SJCRH30 (cell line): Measurements from ENCODE around the gene TGOLN2. TPM values are rescaled to one million over a fixed set of nuclear protein-coding genes. Genes with fewer than 3 reads are reported as not detected.
"Not testable (repeated sequence)": the region's sequence is repeated elsewhere in the genome, so short reads cannot be mapped to it uniquely, and the experiment has no call there.

ENCODE experiments used
- DNase-seq, 2 experiments: peaks; one replicate each; pipeline ENCODE4 v3.0.0-alpha.2; 2015 to 2020
- H3K27ac ChIP-seq: fragments of 250-450 bp; sonication (Bioruptor Pico); 2 replicates; pipeline ENCODE4 v1.5.1; 2020; ENCODE audit warnings: mild to moderate bottlenecking, moderate library complexity
- H3K27me3 ChIP-seq: fragments of 250-450 bp; sonication (Bioruptor Pico); 2 replicates; pipeline ENCODE4 v1.5.1; 2020; ENCODE audit warnings: mild to moderate bottlenecking, moderate library complexity
- H3K36me3 ChIP-seq: fragments of 250-450 bp; sonication (Bioruptor Pico); 2 replicates; pipeline ENCODE4 v1.5.1; 2020; ENCODE audit warnings: mild to moderate bottlenecking, moderate library complexity
- H3K4me1 ChIP-seq: fragments of 250-450 bp; sonication (Bioruptor Pico); 2 replicates; pipeline ENCODE4 v1.5.1; 2020; ENCODE audit warnings: mild to moderate bottlenecking, moderate library complexity
- H3K4me3 ChIP-seq: fragments of 250-450 bp; sonication (Bioruptor Pico); 2 replicates; pipeline ENCODE4 v1.5.1; 2020; ENCODE audit warnings: mild to moderate bottlenecking, moderate library complexity
- H3K9me3 ChIP-seq: fragments of 250-450 bp; sonication (Bioruptor Pico); replicated peaks from 2 replicates; pipeline ENCODE4 v1.5.1; 2020; ENCODE audit warnings: mild to moderate bottlenecking, moderate library complexity
- total RNA-seq: library from RNA; depleted of rRNA; stranded (reverse); fragments of >200 nt; shearing (Covaris generic); gene quantifications from 2 replicates; pipeline ENCODE4 v1.2.3, GENCODE V29; 2014

TGOLN2 gene
- total RNA-seq, 1 experiment from 2014 or later, result 80.3 TPM

- H3K27ac ChIP-seq, result no peak overlapping the region
- H3K27me3 ChIP-seq, result no peaks in the 10 kb centered on the region
- H3K9me3 ChIP-seq, result no peaks in the 10 kb centered on the region
- peaks cover 3% of the 10 kb centered on the region; the same call in 1 of the 2 replicates for H3K4me1 ChIP-seq
- H3K36me3 ChIP-seq, result peaks cover 41% of the 10 kb centered on the region
- no peak for DNase-seq
- H3K4me3 ChIP-seq, result peak overlapping the region; percentile 82
These were observed 1.2 kb downstream of the TGOLN2 start for GRCh38 chr2:85326406-85327159.

- Histone ChIP-seq H3K27ac (no peak overlapping the region), H3K4me3 (no peak overlapping the region), H3K4me1 (peaks cover 3% of the 10 kb centered on the region; the same call in 1 of the 2 replicates), H3K36me3 (peaks cover 52% of the 10 kb centered on the region), H3K27me3 (no peaks in the 10 kb centered on the region), H3K9me3 (no peaks in the 10 kb centered on the region)
- no peak for DNase-seq
These were observed 2.4 kb downstream of the TGOLN2 start for GRCh38 chr2:85325466-85325811.

GRCh38 chr2:85324639-85325465, 2.9 kb downstream of the TGOLN2 start:
- Histone ChIP-seq H3K27ac (no peak overlapping the region), H3K4me1 (peaks cover 3% of the 10 kb centered on the region; the same call in 1 of the 2 replicates), H3K9me3 (no peaks in the 10 kb centered on the region), H3K36me3 (peaks cover 58% of the 10 kb centered on the region), H3K4me3 (no peak overlapping the region), H3K27me3 (no peaks in the 10 kb centered on the region)
- no peak for DNase-seq

GRCh38 chr2:85323988-85324367, 3.8 kb downstream of the TGOLN2 start:
- H3K27me3 ChIP-seq, H3K4me3 ChIP-seq, H3K27ac ChIP-seq, H3K9me3 ChIP-seq, H3K4me1 ChIP-seq, DNase-seq: not testable (repeated sequence)
- H3K36me3 ChIP-seq, result peaks cover 65% of the 10 kb centered on the region

GRCh38 chr2:85323351-85323987, 4.3 kb downstream of the TGOLN2 start:
- H3K27me3 ChIP-seq, result no peaks in the 10 kb centered on the region
- no peak overlapping the region for H3K27ac ChIP-seq
- H3K36me3 ChIP-seq, result peaks cover 65% of the 10 kb centered on the region
- no peak overlapping the region for H3K4me3 ChIP-seq
- H3K9me3 ChIP-seq, result no peaks in the 10 kb centered on the region
- no peak for DNase-seq
- H3K4me1 ChIP-seq, result peaks cover 7% of the 10 kb centered on the region

- no peak overlapping the region for H3K4me3 ChIP-seq
- no peaks in the 10 kb centered on the region for H3K27me3 ChIP-seq
- no peaks in the 10 kb centered on the region for H3K9me3 ChIP-seq
- DNase-seq, result no peak
- peaks cover 9% of the 10 kb centered on the region; the same call in 1 of the 2 replicates for H3K4me1 ChIP-seq
- H3K36me3 ChIP-seq, result peaks cover 68% of the 10 kb centered on the region
- H3K27ac ChIP-seq, result no peak overlapping the region
These were observed 8.0 kb downstream of the TGOLN2 start for GRCh38 chr2:85319796-85320195.

- Histone ChIP-seq H3K36me3 (peaks cover 57% of the 10 kb centered on the region), H3K27me3 (no peaks in the 10 kb centered on the region), H3K4me1 (peaks cover 9% of the 10 kb centered on the region; the same call in 1 of the 2 replicates), H3K9me3 (no peaks in the 10 kb centered on the region), H3K27ac (no peak overlapping the region), H3K4me3 (no peak overlapping the region)
- DNase-seq, result peak; percentile 51 to 64
These were observed 9.3 kb downstream of the TGOLN2 start for GRCh38 chr2:85318222-85319074.

GRCh38 chr2:85315921-85316320, 11.9 kb downstream of the TGOLN2 start:
- not testable (repeated sequence) for H3K9me3 ChIP-seq, H3K27ac ChIP-seq, H3K4me1 ChIP-seq, DNase-seq, H3K4me3 ChIP-seq, H3K27me3 ChIP-seq
- peaks cover 32% of the 10 kb centered on the region for H3K36me3 ChIP-seq

- Histone ChIP-seq H3K27ac (no peak overlapping the region), H3K4me1 (peaks cover 20% of the 10 kb centered on the region), H3K27me3 (no peaks in the 10 kb centered on the region), H3K9me3 (no peaks in the 10 kb centered on the region), H3K36me3 (peaks cover 21% of the 10 kb centered on the region), H3K4me3 (no peak overlapping the region)
- no peak for DNase-seq
These were observed 12.9 kb downstream of the TGOLN2 start for GRCh38 chr2:85314884-85315242.

- H3K4me3 ChIP-seq, result no peak overlapping the region
- no peaks in the 10 kb centered on the region for H3K9me3 ChIP-seq
- no peak for DNase-seq
- no peaks in the 10 kb centered on the region for H3K27me3 ChIP-seq
- H3K27ac ChIP-seq, result no peak overlapping the region
- H3K36me3 ChIP-seq, result peaks cover 17% of the 10 kb centered on the region
- H3K4me1 ChIP-seq, result peaks cover 28% of the 10 kb centered on the region
These were observed 15.4 kb downstream of the TGOLN2 start for GRCh38 chr2:85312404-85312803.

GRCh38 chr2:85310330-85310729, 17.5 kb downstream of the TGOLN2 start:
- no peaks in the 10 kb centered on the region for H3K27me3 ChIP-seq
- H3K27ac ChIP-seq, result peak overlapping the region; percentile 73
- H3K9me3 ChIP-seq, result no peaks in the 10 kb centered on the region
- peaks cover 28% of the 10 kb centered on the region for H3K4me1 ChIP-seq
- H3K4me3 ChIP-seq, result no peak overlapping the region
- H3K36me3 ChIP-seq, result peaks cover 30% of the 10 kb centered on the region
- DNase-seq, result peak; percentile 75 to 81

GRCh38 chr2:85309699-85310321, 18.0 kb downstream of the TGOLN2 start:
- peaks cover 33% of the 10 kb centered on the region for H3K36me3 ChIP-seq
- no peak overlapping the region for H3K4me3 ChIP-seq
- peaks cover 28% of the 10 kb centered on the region for H3K4me1 ChIP-seq
- H3K9me3 ChIP-seq, result no peaks in the 10 kb centered on the region
- no peaks in the 10 kb centered on the region for H3K27me3 ChIP-seq
- DNase-seq, result peak; percentile 56 to 63
- peak overlapping the region; percentile 73 for H3K27ac ChIP-seq

GRCh38 chr2:85308896-85309555, 18.8 kb downstream of the TGOLN2 start:
- Histone ChIP-seq H3K27me3 (no peaks in the 10 kb centered on the region), H3K36me3 (peaks cover 41% of the 10 kb centered on the region), H3K27ac (peak overlapping the region; percentile 73), H3K9me3 (no peaks in the 10 kb centered on the region), H3K4me1 (peaks cover 28% of the 10 kb centered on the region), H3K4me3 (no peak overlapping the region)
- DNase-seq, result peak; percentile 78 to 82
